H4 (cell line): Measurements from ENCODE around the gene FNBP1. TPM values are rescaled to one million over a fixed set of nuclear protein-coding genes. Genes with fewer than 3 reads are reported as not detected.

Source experiments
- DNase-seq: peaks from one replicate; pipeline ENCODE4 v3.0.0-alpha.2; 2015; ENCODE audit warnings: low spot score
- total RNA-seq: library from RNA; depleted of rRNA; stranded (reverse); fragments of >200 nt; shearing (Covaris generic); gene quantifications from 2 replicates; pipeline ENCODE4 v1.2.3, GENCODE V29; 2014; rRNA removed

FNBP1 gene
- 19.2 and 24.7 TPM in 2 replicates for total RNA-seq

- peak; percentile 21 for DNase-seq
Measured at GRCh38 chr9:130042885-130043653, at the start of gene FNBP1. FNBP1 (minus strand) TSS chr9:130043189; CDS start chr9:130042975, 214 bp downstream.

GRCh38 chr9:130090915-130091314 is 47.9 kb upstream of the FNBP1 start:
- DNase-seq: no peak

GRCh38 chr9:130089141-130089540 is 46.2 kb upstream of the FNBP1 start:
- no peak for DNase-seq

GRCh38 chr9:130088051-130088450 is 45.1 kb upstream of the FNBP1 start:
- DNase-seq: no peak

GRCh38 chr9:130084337-130084736 is 41.3 kb upstream of the FNBP1 start:
- DNase-seq: no peak

- DNase-seq: no peak
Measured at GRCh38 chr9:130078547-130078946, 35.6 kb upstream of the FNBP1 start.

- DNase-seq: no peak
Measured at GRCh38 chr9:130073373-130073772, 30.4 kb upstream of the FNBP1 start.

- no peak for DNase-seq
Measured at GRCh38 chr9:130072515-130073235, 29.7 kb upstream of the FNBP1 start.

- DNase-seq: no peak
Measured at GRCh38 chr9:130069048-130069447, 26.1 kb upstream of the FNBP1 start.

- DNase-seq: no peak
Measured at GRCh38 chr9:130064621-130065020, 21.6 kb upstream of the FNBP1 start.

GRCh38 chr9:130062750-130063149 is 19.8 kb upstream of the FNBP1 start:
- no peak for DNase-seq

GRCh38 chr9:130060296-130060695 is 17.3 kb upstream of the FNBP1 start:
- no peak for DNase-seq

- DNase-seq: no peak
Measured at GRCh38 chr9:130058887-130059286, 15.9 kb upstream of the FNBP1 start.

- DNase-seq: peak; percentile 26
Measured at GRCh38 chr9:130058154-130058553, 15.2 kb upstream of the FNBP1 start.

- no peak for DNase-seq
Measured at GRCh38 chr9:130054820-130055219, 11.8 kb upstream of the FNBP1 start.

GRCh38 chr9:130054325-130054786 is 11.4 kb upstream of the FNBP1 start:
- no peak for DNase-seq

- peak; percentile 45 for DNase-seq
Measured at GRCh38 chr9:130053504-130054324, 10.7 kb upstream of the FNBP1 start, which contains the start of gene GPR107. GPR107 (plus strand) TSS chr9:130053906; CDS start chr9:130053933, 27 bp downstream.

GRCh38 chr9:130053109-130053503 is 10.1 kb upstream of the FNBP1 start:
- DNase-seq: no peak

- DNase-seq: no peak
Measured at GRCh38 chr9:130051855-130052254, 8.9 kb upstream of the FNBP1 start.

- DNase-seq: no peak
Measured at GRCh38 chr9:130050462-130050861, 7.5 kb upstream of the FNBP1 start.

- DNase-seq: no peak
Measured at GRCh38 chr9:130049431-130050210, 6.6 kb upstream of the FNBP1 start.
